ENCODE measurements around the gene OR6J1.
"Not testable (repeated sequence)": the region's sequence is repeated elsewhere in the genome, so short reads cannot be mapped to it uniquely, and the experiment has no call there.

- not testable (repeated sequence) for TF ChIP-seq CTCF (conservative IDR thresholded peaks at IDR 0.05; ENCODE audit: low read depth, low read length); EZH2 (IDR thresholded peaks at IDR 0.05; ENCODE audit: borderline replicate concordance, low read depth, low read length, poor library complexity, severe bottlenecking)
Measured at GRCh38 chr14:22687969-22688368, 43.8 kb upstream of the OR6J1 start.

All from A673 (cell line).